ENCODE measurements around the gene ACTR1B.

ACTR1B gene

DNA sequence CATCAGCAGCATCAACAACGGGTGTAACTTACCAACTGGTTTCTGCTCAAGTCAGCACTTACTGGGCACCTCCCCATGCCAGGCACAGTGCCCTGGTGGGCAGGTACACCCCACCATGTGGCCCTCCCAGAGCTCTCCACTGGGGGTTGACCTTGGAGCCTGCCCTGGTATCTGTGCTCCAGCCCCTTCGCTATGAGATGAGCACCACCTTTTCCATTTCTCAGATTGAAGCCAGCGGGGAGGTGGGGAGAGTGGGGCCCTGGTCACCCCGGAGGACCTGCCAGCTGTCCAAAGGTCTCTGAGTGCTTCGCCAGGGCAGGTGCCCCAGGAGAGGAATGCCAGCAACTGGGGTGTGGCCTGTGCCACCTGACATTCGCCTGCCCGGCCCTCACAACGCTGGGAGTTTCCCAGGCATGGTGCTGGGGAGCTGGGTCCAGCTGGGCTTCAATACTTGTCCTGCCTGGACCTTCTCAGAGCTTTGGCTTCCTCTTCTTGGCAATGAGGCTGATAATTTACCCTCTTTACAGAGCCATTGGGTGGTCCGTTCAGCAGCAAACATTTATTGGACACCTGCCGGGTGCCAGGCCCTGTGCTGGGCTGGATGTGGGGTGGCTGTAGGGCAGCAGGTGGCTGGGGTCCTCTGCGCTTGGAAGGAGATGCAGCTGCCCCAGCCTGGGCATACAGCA lies 43.7 kb upstream of the ACTR1B start:
- no peak overlapping the region for H3K4me3 Mint-ChIP-seq
- H3K9me3 Mint-ChIP-seq: no peaks in the 10 kb centered on the region
- no peaks in the 10 kb centered on the region for H3K36me3 Mint-ChIP-seq (ENCODE audit: low read depth)
- H3K27ac Mint-ChIP-seq: no peak overlapping the region
- peaks cover 25% of the 10 kb centered on the region for H3K4me1 Mint-ChIP-seq
- TF ChIP-seq CTCF (IDR thresholded peaks at IDR 0.05): no peak
- peaks cover 8% of the 10 kb centered on the region for H3K27me3 Mint-ChIP-seq (ENCODE audit: low read depth, poor library complexity)
- no peak for DNase-seq

GRCh38 chr2:97706708-97707345 lies 43.0 kb upstream of the ACTR1B start:
- Mint-ChIP-seq H3K36me3 (ENCODE audit: low read depth) (no peaks in the 10 kb centered on the region), H3K9me3 (no peaks in the 10 kb centered on the region), H3K27me3 (ENCODE audit: low read depth, poor library complexity) (peaks cover 8% of the 10 kb centered on the region), H3K4me3 (no peak overlapping the region), H3K27ac (no peak overlapping the region), H3K4me1 (peaks cover 21% of the 10 kb centered on the region)
- no peak for DNase-seq
- no peak for TF ChIP-seq CTCF (IDR thresholded peaks at IDR 0.05)

DNA sequence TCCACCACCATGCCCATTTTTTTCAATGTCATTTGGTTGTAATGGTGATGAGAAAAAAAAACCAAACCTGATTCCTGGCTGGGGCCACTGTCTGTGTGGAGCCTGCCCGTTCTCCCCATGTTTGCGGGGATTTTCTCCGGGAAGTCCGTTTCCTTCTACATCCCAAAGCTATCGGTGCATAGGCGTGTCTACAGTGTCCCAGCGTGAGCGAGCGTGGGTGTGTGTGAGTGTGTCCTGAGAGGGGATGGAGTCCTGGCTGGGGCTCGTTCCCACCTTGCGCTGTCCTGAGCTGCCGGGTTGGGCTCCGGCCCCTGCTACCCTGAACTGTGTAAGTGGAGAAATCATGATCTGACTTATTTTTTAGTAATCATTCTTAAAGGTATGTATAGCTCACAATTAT lies 42.3 kb upstream of the ACTR1B start:
- peaks cover 8% of the 10 kb centered on the region for H3K27me3 Mint-ChIP-seq (ENCODE audit: low read depth, poor library complexity)
- H3K4me3 Mint-ChIP-seq: no peak overlapping the region
- no peaks in the 10 kb centered on the region for H3K9me3 Mint-ChIP-seq
- peaks cover 14% of the 10 kb centered on the region for H3K4me1 Mint-ChIP-seq
- no peak for TF ChIP-seq CTCF (IDR thresholded peaks at IDR 0.05)
- no peaks in the 10 kb centered on the region for H3K36me3 Mint-ChIP-seq (ENCODE audit: low read depth)
- H3K27ac Mint-ChIP-seq: no peak overlapping the region
- DNase-seq: no peak

DNA sequence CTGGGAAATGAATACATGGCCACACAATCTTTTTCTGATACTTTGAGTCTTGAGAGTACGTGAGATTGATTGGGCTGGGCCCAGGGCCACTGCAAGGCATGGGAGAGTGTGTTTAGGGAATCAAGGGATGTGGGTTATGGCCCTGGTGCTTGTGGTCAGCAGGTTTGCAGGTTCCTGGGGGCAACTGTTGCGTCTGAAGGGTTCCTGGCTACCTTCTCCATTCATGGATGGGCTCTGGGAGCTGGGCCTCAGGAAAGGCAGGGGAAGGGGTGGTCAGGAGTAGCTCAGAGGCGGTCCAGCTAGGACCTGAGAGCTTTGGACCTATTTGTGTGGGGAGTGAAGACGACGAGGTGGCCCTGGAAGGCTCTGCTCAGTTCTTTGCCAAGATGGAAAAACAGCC lies 41.1 kb upstream of the ACTR1B start:
- Mint-ChIP-seq H3K4me3 (no peak overlapping the region), H3K9me3 (no peaks in the 10 kb centered on the region), H3K36me3 (ENCODE audit: low read depth) (no peaks in the 10 kb centered on the region), H3K27me3 (ENCODE audit: low read depth, poor library complexity) (peaks cover 6% of the 10 kb centered on the region), H3K4me1 (peaks cover 18% of the 10 kb centered on the region), H3K27ac (no peak overlapping the region)
- TF ChIP-seq CTCF (IDR thresholded peaks at IDR 0.05): no peak
- DNase-seq: no peak

- no peak for DNase-seq
- Mint-ChIP-seq H3K36me3 (ENCODE audit: low read depth) (no peaks in the 10 kb centered on the region), H3K27ac (no peak overlapping the region), H3K4me3 (no peak overlapping the region), H3K4me1 (peaks cover 24% of the 10 kb centered on the region), H3K27me3 (ENCODE audit: low read depth, poor library complexity) (peaks cover 5% of the 10 kb centered on the region), H3K9me3 (no peaks in the 10 kb centered on the region)
- no peak for TF ChIP-seq CTCF (IDR thresholded peaks at IDR 0.05)
Observed at GRCh38 chr2:97703741-97704140, 39.9 kb upstream of the ACTR1B start.

All from nephron progenitor cell (in vitro differentiated cells).